IMR-90 (cell line): ENCODE results near the gene SERINC3. TPM values are rescaled to one million over a fixed set of nuclear protein-coding genes. Genes with fewer than 3 reads are reported as not detected.

Experiments used
- ATAC-seq: fragments of 200-7000 bp; cut with Tn5 transposase; 2 replicates; pipeline ENCODE4 v1.9.1; 2020; ENCODE audit warnings: low read depth, mild to moderate bottlenecking, moderate library complexity
- BruUV-seq: library from RNA; stranded (reverse); fragments of 400-500 nt; replicated peaks from 2 replicates; lab custom pipeline; 2021; lab: Mats Ljungman, UMichigan
- CTCF ChIA-PET: fragments of 300-600 bp; formaldehyde crosslinking; extraction: SDS; loops from one replicate; lab custom pipeline; 2021; ENCODE audit warnings: antibody characterized with exemption; lab: Yijun Ruan, JAX
- POLR2A ChIA-PET: fragments of 300-600 bp; sonication (Branson Sonifier 250); formaldehyde crosslinking; loops from one replicate; lab custom pipeline; 2022; ENCODE audit warnings: antibody characterized with exemption; ENCODE audit not compliant: unreplicated experiment; lab: Charles Lee
- DNase-seq: peaks from one replicate; pipeline ENCODE4 v3.0.0; 2013
- H2AFZ ChIP-seq: replicated peaks from 2 replicates; pipeline ENCODE3; 2013; ENCODE audit warnings: low read length, mild to moderate bottlenecking; ENCODE audit not compliant: poor library complexity
- H2AK5ac ChIP-seq: 2 replicates; pipeline ENCODE4 v1.6.1; 2013; ENCODE audit warnings: low read depth, low read length, inconsistent platforms
- H2AK9ac ChIP-seq: replicated peaks from 2 replicates; pipeline ENCODE3; 2013; ENCODE audit warnings: mild to moderate bottlenecking, low read depth, low read length, moderate library complexity; ENCODE audit not compliant: poor library complexity
- H2BK120ac ChIP-seq: 2 replicates; pipeline ENCODE4 v1.6.1; 2013; ENCODE audit warnings: low read depth, low read length, inconsistent platforms
- H2BK15ac ChIP-seq: 3 replicates; pipeline ENCODE4 v1.6.1; 2013; ENCODE audit warnings: low read depth, low read length, inconsistent platforms
- H2BK20ac ChIP-seq: 2 replicates; pipeline ENCODE4 v1.6.1; 2013; ENCODE audit warnings: low read depth, mild to moderate bottlenecking, inconsistent platforms, low read length, moderate library complexity
- H2BK5ac ChIP-seq: 2 replicates; pipeline ENCODE4 v1.6.1; 2013; ENCODE audit warnings: mild to moderate bottlenecking, low read depth, low read length, inconsistent platforms; ENCODE audit not compliant: poor library complexity, severe bottlenecking
- H3K14ac ChIP-seq: replicated peaks from 2 replicates; pipeline ENCODE4 v1.6.1; 2013; ENCODE audit warnings: low read depth, low read length, inconsistent platforms
- H3K18ac ChIP-seq: 2 replicates; pipeline ENCODE4 v1.6.1; 2013; ENCODE audit warnings: low read depth, low read length, control low read depth
- H3K23ac ChIP-seq: 2 replicates; pipeline ENCODE4 v1.6.1; 2013; ENCODE audit warnings: low read depth, low read length, inconsistent platforms
- H3K27ac ChIP-seq: 2 replicates; pipeline ENCODE4 v1.5.1; 2013; ENCODE audit warnings: mild to moderate bottlenecking, control low read depth, low read length; ENCODE audit not compliant: insufficient read depth
- H3K27me3 ChIP-seq: 2 replicates; pipeline ENCODE4 v1.6.1; 2013; ENCODE audit warnings: low read length; ENCODE audit not compliant: control insufficient read depth, insufficient read depth
- H3K36me3 ChIP-seq: 2 replicates; pipeline ENCODE4 v1.6.1; 2013; ENCODE audit warnings: low read length, mixed read lengths; ENCODE audit not compliant: control insufficient read depth, insufficient read depth
- H3K4ac ChIP-seq: 2 replicates; pipeline ENCODE4 v1.6.1; 2013; ENCODE audit warnings: low read depth, low read length, inconsistent platforms
- H3K4me1 ChIP-seq: 2 replicates; pipeline ENCODE4 v1.6.1; 2013; ENCODE audit warnings: low read length, mixed read lengths; ENCODE audit not compliant: control insufficient read depth, insufficient read depth
- H3K4me2 ChIP-seq: 2 replicates; pipeline ENCODE4 v1.6.1; 2013; ENCODE audit warnings: low read depth, mild to moderate bottlenecking, control low read depth, low read length, moderate library complexity
- H3K4me3 ChIP-seq: 2 replicates; pipeline ENCODE4 v1.5.1; 2013; ENCODE audit warnings: low read depth, mild to moderate bottlenecking, control low read depth, low read length, moderate library complexity; ENCODE audit not compliant: insufficient read depth
- H3K56ac ChIP-seq: 2 replicates; pipeline ENCODE4 v1.6.1; 2013; ENCODE audit warnings: low read length, inconsistent platforms; ENCODE audit not compliant: insufficient read depth; ENCODE audit errors: extremely low read depth
- H3K79me1 ChIP-seq, 2 experiments: 2 replicates each; pipeline ENCODE4 v1.6.1; 2013; ENCODE audit warnings: low read length in 2 of 2, inconsistent platforms in 1 of 2, low read depth in 1 of 2
- H3K9ac ChIP-seq: 2 replicates; pipeline ENCODE4 v1.6.1; 2013; ENCODE audit warnings: low read depth, low read length, control low read depth
- H3K9me1 ChIP-seq: 2 replicates; pipeline ENCODE4 v1.6.1; 2013; ENCODE audit warnings: low read length, inconsistent platforms; ENCODE audit not compliant: insufficient read depth
- H3K9me3 ChIP-seq: 2 replicates; pipeline ENCODE4 v1.6.1; 2013; ENCODE audit warnings: low read length; ENCODE audit not compliant: control insufficient read depth, insufficient read depth
- H4K20me1 ChIP-seq: 2 replicates; pipeline ENCODE4 v1.6.1; 2013; ENCODE audit warnings: low read length, inconsistent platforms; ENCODE audit not compliant: insufficient read depth
- H4K5ac ChIP-seq: 2 replicates; pipeline ENCODE4 v1.6.1; 2013; ENCODE audit warnings: mild to moderate bottlenecking, low read depth, low read length, control low read depth
- H4K8ac ChIP-seq, 2 experiments: 2 replicates each; pipeline ENCODE4 v1.6.1; 2013; ENCODE audit warnings: low read depth in 2 of 2, low read length in 2 of 2, control low read depth in 1 of 2, inconsistent platforms in 1 of 2
- H4K91ac ChIP-seq: 2 replicates; pipeline ENCODE4 v1.6.1; 2013; ENCODE audit warnings: low read depth, low read length, inconsistent platforms; ENCODE audit not compliant: insufficient read depth
- BHLHE40 ChIP-seq: fragments of 150-350 bp; IDR thresholded peaks from 2 replicates; pipeline ENCODE4 v1.6.1; 2016; ENCODE audit warnings: mild to moderate bottlenecking, low read depth, low read length
- CHD1 ChIP-seq: IDR thresholded peaks from 2 replicates; pipeline ENCODE4 v1.6.1; 2012; ENCODE audit warnings: low read depth, low read length, improper control_type of control experiment
- RAD21 ChIP-seq: IDR thresholded peaks from 2 replicates; pipeline ENCODE4 v1.6.1; 2012; ENCODE audit warnings: low read length, improper control_type of control experiment
- WGBS, 2 experiments: methylation state at CpG; one replicate each; pipeline versions ENCODE4 v1.1.5 to v1.1.7; 2013; ENCODE audit warnings: missing lambda C conversion rate in 2 of 2; ENCODE audit not compliant: insufficient read length in 1 of 2; ENCODE audit errors: extremely low coverage in 2 of 2; 5-methylcytosine and 5-hydroxymethylcytosine counted together
- dilution Hi-C: fragments of 300-500 bp; cut with HindIII; formaldehyde crosslinking; loops from one replicate; pipeline ENCODE4 v1.14.3; 2018; ENCODE audit warnings: low sequenced_read_pairs; ENCODE audit not compliant: unreplicated experiment
- in situ Hi-C: fragments of 300-500 bp; cut with MboI; formaldehyde crosslinking; loops from 3 replicates; pipeline ENCODE4 v1.14.3; 2019; ENCODE audit warnings: low sequenced_read_pairs, inconsistent platforms, mixed read lengths
- intact Hi-C: fragments of 100-400 bp; cut with micrococcal nuclease; formaldehyde crosslinking; loops from 2 replicates; pipeline ENCODE4 v1.10.0; 2022
- polyA plus RNA-seq, 3 experiments: library from polyadenylated mRNA; depleted of rRNA; stranded (reverse); fragments of >200 nt; gene quantifications; 2 replicates each; pipeline ENCODE4 v1.2.3, GENCODE V29; 2012; ENCODE audit warnings: low replicate concordance in 1 of 3
- total RNA-seq: library from RNA; depleted of rRNA; stranded (reverse); fragments of >200 nt; gene quantifications from 2 replicates; pipeline ENCODE4 v1.2.3, GENCODE V29; 2012

The SERINC3 gene
- total and polyA plus RNA-seq, 2 of the 4 experiments (the other 2 are of a cell fraction), result 101 to 132 TPM

DNA sequence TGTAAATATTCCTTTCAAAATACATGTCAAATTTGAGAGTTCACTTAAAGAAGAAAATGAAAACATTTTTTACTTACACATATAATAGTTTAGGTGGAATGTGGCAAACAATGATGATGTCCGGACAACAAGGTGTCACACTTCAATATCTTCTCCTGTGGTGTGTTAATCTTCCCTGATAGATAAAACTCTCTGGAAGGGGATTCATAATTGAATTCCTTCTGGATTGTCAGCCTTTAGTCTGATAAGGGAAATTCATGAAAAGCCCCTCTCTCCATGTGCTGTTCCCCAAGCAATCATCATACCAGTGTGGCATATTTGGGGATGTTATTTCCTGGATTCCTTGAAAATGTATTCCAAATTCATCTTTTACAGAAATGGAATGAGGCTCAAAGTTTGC, 971 bp upstream of the SERINC3 start:
- no peak overlapping the region for H3K27ac ChIP-seq
- no peak overlapping the region for H3K4me2 ChIP-seq
- no peak overlapping the region for H4K91ac ChIP-seq
- dilution Hi-C loops (no loop called here), intact Hi-C loops (loop anchor here (2.0 kb wide), 1 partner anchor 88 kb away; no protein-coding TSS in a partner anchor), in situ Hi-C loops (no loop called here)
- TF ChIP-seq BHLHE40 (no peak), CHD1 (no peak), RAD21 (no peak)
- POLR2A ChIA-PET, result no interaction called here
- H2AK9ac ChIP-seq, result no peak overlapping the region
- no peak overlapping the region for H3K4me3 ChIP-seq
- peak overlapping the region in 1 of 2 experiments; percentile 1; a peak in 1 of 4 replicates for H4K8ac ChIP-seq
- ATAC-seq (no peak), DNase-seq (no peak)
- 0 out of 2 replicates have a peak, but pooled peaks cover 1% of the 10 kb centered on the region for H3K36me3 ChIP-seq
- BruUV-seq, result no TSS peak
- H3K18ac ChIP-seq, result no peak overlapping the region
- no peak overlapping the region for H2BK120ac ChIP-seq
- no peak overlapping the region for H2BK5ac ChIP-seq
- H3K79me1 ChIP-seq, result peaks cover 0 to 32% of the 10 kb centered on the region in 2 experiments; a peak in 2 of 4 replicates
- H2AFZ ChIP-seq, result no peak overlapping the region
- no peaks in the 10 kb centered on the region for H3K9me3 ChIP-seq
- peaks cover 9% of the 10 kb centered on the region for H3K9me1 ChIP-seq
- H3K27me3 ChIP-seq, result no peaks in the 10 kb centered on the region
- H3K4ac ChIP-seq, result no peak overlapping the region
- H2BK20ac ChIP-seq, result no peak overlapping the region
- H3K23ac ChIP-seq, result no peak overlapping the region
- CTCF ChIA-PET, result no interaction called here
- no peak overlapping the region for H2BK15ac ChIP-seq
- H3K4me1 ChIP-seq, result peaks cover 11% of the 10 kb centered on the region
- no peak overlapping the region for H3K14ac ChIP-seq
- no peak overlapping the region for H3K56ac ChIP-seq
- no CpG with 5 or more reads among the region's 1 CpG for WGBS, 2 experiments
- no peak overlapping the region for H3K9ac ChIP-seq
- no peak overlapping the region for H4K5ac ChIP-seq
- H2AK5ac ChIP-seq, result no peak overlapping the region
- H4K20me1 ChIP-seq, result peaks cover 32% of the 10 kb centered on the region
